Glutamatergic neuron (in vitro differentiated cells): ENCODE data around the gene CCSER2. TPM values are rescaled to one million over a fixed set of nuclear protein-coding genes. Genes with fewer than 3 reads are reported as not detected.
A peak's percentile ranks its signal among the peaks of the same experiment; 100 is the strongest.
"Not testable (repeated sequence)": the region's sequence is repeated elsewhere in the genome, so short reads cannot be mapped to it uniquely, and the experiment has no call there.

Experiments
- DNase-seq: peaks from one replicate; pipeline ENCODE4 v3.0.0; 2022
- H3K27ac Mint-ChIP-seq: one replicate; pipeline ENCODE4 v1.8.0; 2020; ENCODE audit warnings: mild to moderate bottlenecking, mixed read lengths, inconsistent platforms; ENCODE audit not compliant: unreplicated experiment
- H3K27me3 Mint-ChIP-seq: one replicate; pipeline ENCODE4 v1.8.0; 2020; ENCODE audit warnings: mild to moderate bottlenecking, moderate library complexity, mixed read lengths, inconsistent platforms; ENCODE audit not compliant: unreplicated experiment
- H3K36me3 Mint-ChIP-seq: one replicate; pipeline ENCODE4 v1.8.0; 2020; ENCODE audit warnings: mild to moderate bottlenecking, mixed read lengths, inconsistent platforms; ENCODE audit not compliant: unreplicated experiment
- H3K4me1 Mint-ChIP-seq: one replicate; pipeline ENCODE4 v1.8.0; 2020; ENCODE audit warnings: mild to moderate bottlenecking, low read depth, mixed read lengths, inconsistent platforms; ENCODE audit not compliant: unreplicated experiment
- H3K4me3 Mint-ChIP-seq: one replicate; pipeline ENCODE4 v1.8.0; 2020; ENCODE audit warnings: mild to moderate bottlenecking, mixed read lengths, inconsistent platforms; ENCODE audit not compliant: unreplicated experiment
- H3K9me3 Mint-ChIP-seq: one replicate; pipeline ENCODE4 v1.8.0; 2020; ENCODE audit warnings: mild to moderate bottlenecking, moderate library complexity, mixed read lengths, inconsistent platforms; ENCODE audit not compliant: unreplicated experiment
- total RNA-seq: library from RNA; stranded (reverse); fragmentation: NEBNext Ultra II Directional; extraction: Animal tissue kit (Norgen Biotek cat#: 25700); gene quantifications from one replicate; pipeline ENCODE4 v1.2.1, GENCODE V29; 2021; ENCODE audit not compliant: unreplicated experiment
- TF ChIP-seq, protein P1 (sequence below): fragments of 200-600 bp; sonication (generic); IDR thresholded peaks from one replicate; pipeline ENCODE4 v1.5.0; 2021; ENCODE audit not compliant: partially characterized antibody, unreplicated experiment

The CCSER2 gene
- total RNA-seq, 1 donor from 2014 or later, result 168 TPM

DNA sequence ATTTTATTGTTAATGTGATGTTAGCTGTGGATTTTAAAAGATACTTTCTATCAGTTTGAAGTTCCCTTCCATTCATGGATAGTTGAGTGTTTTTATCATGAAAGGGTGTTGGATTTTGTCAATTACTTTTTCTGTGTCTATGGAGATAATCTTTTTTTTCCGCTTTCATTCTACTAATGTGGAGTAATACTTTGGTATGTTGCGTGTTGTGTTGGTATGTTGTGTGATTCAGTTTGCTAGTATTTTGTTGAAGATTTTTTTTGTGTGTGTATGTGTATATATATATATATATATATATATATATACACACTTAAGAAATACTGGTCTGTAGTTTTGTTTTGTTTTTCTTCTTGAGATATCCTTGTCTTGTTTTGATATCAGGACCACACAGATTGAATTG, 100.3 kb downstream of the CCSER2 start:
- Mint-ChIP-seq H3K4me3 (no peak overlapping the region), H3K36me3 (no peaks in the 10 kb centered on the region), H3K9me3 (no peaks in the 10 kb centered on the region), H3K4me1 (peaks cover 12% of the 10 kb centered on the region), H3K27ac (no peak overlapping the region), H3K27me3 (no peaks in the 10 kb centered on the region)
- TF ChIP-seq, protein P1, sequence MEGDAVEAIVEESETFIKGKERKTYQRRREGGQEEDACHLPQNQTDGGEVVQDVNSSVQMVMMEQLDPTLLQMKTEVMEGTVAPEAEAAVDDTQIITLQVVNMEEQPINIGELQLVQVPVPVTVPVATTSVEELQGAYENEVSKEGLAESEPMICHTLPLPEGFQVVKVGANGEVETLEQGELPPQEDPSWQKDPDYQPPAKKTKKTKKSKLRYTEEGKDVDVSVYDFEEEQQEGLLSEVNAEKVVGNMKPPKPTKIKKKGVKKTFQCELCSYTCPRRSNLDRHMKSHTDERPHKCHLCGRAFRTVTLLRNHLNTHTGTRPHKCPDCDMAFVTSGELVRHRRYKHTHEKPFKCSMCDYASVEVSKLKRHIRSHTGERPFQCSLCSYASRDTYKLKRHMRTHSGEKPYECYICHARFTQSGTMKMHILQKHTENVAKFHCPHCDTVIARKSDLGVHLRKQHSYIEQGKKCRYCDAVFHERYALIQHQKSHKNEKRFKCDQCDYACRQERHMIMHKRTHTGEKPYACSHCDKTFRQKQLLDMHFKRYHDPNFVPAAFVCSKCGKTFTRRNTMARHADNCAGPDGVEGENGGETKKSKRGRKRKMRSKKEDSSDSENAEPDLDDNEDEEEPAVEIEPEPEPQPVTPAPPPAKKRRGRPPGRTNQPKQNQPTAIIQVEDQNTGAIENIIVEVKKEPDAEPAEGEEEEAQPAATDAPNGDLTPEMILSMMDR, result no peak
- DNase-seq, result no peak

DNA sequence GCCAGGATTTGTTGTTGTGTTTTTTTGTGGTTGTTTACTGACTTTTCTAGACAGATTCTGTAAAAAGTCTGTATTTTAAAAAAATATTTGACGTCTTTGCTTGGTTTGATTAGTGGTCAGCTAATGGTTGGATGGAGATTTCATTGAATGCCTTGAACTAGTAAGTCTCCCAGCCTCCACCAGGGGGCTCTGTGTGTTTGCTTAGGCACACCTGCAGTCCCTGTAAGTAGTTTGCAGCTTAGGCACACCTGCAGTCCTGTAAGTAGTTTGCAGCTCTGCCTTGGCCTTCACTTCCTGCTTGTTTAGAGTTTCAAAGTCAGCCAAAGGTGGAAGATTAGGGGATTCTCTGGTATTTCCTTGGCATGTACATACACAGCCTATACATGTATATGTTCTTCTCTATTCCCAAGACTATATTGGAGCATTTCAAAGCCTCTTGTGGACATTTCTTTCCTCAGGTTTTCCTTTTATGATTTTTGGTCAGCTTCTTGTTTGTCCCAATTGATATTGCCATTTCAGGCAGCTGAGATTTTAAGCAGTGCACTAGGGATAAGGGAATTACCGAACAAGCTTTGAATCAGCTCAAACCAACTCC, 101.6 kb downstream of the CCSER2 start:
- TF ChIP-seq, protein P1, result peak; percentile 88
- Mint-ChIP-seq H3K27ac (no peak overlapping the region), H3K4me1 (peaks cover 15% of the 10 kb centered on the region), H3K9me3 (no peaks in the 10 kb centered on the region), H3K4me3 (no peak overlapping the region), H3K27me3 (no peaks in the 10 kb centered on the region), H3K36me3 (no peaks in the 10 kb centered on the region)
- DNase-seq, result peak; percentile 79

DNA sequence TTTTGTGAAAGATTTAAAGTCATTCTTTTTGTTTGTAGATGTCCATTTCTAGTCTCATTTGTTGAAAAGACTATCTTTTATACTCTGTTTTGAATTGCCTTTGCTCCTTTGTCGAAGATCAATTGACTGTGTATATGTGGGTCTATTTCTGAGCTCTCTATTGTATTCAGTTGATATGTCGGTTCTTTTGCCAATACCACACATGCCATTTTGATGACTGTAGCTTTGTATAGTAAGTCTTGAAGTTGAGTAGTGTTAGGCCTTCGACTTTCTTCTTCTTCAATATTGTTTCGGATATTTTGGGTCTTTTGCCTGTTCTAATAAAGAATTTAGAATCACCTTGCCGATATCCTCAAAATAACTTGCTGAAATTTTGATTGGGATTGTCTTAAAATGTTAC, 104.5 kb downstream of the CCSER2 start:
- peaks cover 4% of the 10 kb centered on the region for H3K36me3 Mint-ChIP-seq
- TF ChIP-seq, protein P1, result no peak
- H3K4me3 Mint-ChIP-seq, result no peak overlapping the region

DNA sequence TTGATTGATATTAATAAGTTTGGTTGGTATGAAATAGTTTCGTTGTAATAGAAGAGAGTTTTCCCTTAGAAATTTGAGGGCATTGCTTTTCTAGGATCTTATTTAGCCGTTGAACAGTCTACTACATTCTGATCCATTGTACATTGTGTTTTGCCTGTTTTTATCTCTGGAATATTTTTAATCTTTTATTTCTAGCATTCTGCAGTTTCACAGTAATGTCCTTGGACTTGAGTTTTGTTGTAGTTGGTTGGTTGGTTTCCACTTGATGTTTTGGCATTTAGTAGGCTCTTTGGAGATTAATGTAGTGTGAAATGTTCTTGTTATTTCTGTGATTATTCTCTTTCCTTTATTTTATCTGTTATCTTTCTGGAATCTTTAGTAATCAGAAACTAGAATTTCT, 112.4 kb downstream of the CCSER2 start:
- Mint-ChIP-seq H3K27ac (no peak overlapping the region), H3K4me1 (no peaks in the 10 kb centered on the region), H3K27me3 (no peaks in the 10 kb centered on the region), H3K4me3 (no peak overlapping the region), H3K9me3 (peaks cover 4% of the 10 kb centered on the region), H3K36me3 (peaks cover 23% of the 10 kb centered on the region)
- TF ChIP-seq, protein P1, result no peak
- no peak for DNase-seq

More for the DNA sequence above, 104.5 kb downstream of the CCSER2 start:
- DNase-seq, result no peak
- Mint-ChIP-seq H3K9me3 (no peaks in the 10 kb centered on the region), H3K27me3 (no peaks in the 10 kb centered on the region), H3K4me1 (peaks cover 14% of the 10 kb centered on the region), H3K27ac (no peak overlapping the region)

DNA sequence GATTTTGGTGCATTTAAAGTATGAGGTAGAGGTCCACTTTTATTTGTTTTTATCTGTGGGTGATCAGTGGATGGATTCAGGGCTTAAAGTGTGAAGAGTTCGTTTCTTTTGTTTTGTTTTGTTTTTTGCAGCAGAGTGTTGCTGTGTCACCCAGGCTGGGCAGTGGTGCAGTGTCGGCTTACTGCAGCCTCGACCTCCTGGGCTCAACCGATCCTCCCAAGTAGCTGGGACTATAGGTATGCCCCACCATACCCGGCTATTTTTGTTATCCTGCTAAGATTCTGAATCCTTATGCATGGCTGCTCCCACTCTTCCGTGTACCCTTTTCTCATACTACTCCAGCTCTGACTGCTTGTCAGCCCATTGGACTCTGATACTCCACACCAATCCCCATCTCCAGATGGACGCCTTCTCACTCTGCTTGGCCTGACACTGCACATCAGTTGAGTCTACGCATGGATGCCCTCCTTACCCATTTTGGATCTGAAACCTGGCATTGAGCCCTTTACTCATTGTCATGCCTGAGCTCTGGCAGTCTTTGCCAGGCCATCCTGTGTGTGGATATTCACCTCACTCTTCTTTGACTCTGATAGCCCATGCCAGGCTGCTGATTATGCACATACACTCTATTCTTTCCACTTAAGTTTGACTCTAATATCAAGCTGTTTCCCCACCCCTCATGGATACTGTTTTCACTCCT, 119.5 kb downstream of the CCSER2 start:
- H3K36me3 Mint-ChIP-seq, result peaks cover 8% of the 10 kb centered on the region
- no peaks in the 10 kb centered on the region for H3K4me1 Mint-ChIP-seq
- TF ChIP-seq, protein P1, result no peak
- H3K27ac Mint-ChIP-seq, result no peak overlapping the region
- H3K4me3 Mint-ChIP-seq, result no peak overlapping the region
- H3K27me3 Mint-ChIP-seq, result no peaks in the 10 kb centered on the region
- no peak for DNase-seq
- peaks cover 4% of the 10 kb centered on the region for H3K9me3 Mint-ChIP-seq

DNA sequence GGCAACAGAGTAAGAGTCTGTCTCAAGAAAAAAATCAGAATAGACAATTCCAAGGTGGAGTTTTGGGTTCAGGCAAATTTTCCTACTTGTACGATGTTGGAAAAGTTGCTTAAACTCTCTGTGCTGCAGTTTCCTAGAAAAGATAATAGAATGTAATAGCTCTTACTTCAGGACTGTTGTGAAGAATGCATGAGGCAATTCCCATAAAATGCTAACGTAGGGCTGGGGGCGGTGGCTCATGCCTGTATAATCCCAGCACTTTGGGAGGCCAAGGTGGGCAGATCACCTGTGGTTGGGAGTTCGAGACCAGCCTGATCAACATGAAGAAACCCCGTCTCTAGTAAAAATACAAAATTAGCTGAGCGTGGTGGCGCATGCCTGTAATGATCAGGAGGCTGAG, 121.0 kb downstream of the CCSER2 start:
- H3K27ac Mint-ChIP-seq, H3K4me1 Mint-ChIP-seq, H3K4me3 Mint-ChIP-seq, H3K36me3 Mint-ChIP-seq, H3K9me3 Mint-ChIP-seq, DNase-seq, H3K27me3 Mint-ChIP-seq: not testable (repeated sequence)
